ENCODE measurements around the gene ARHGAP42. TPM values are rescaled to one million over a fixed set of nuclear protein-coding genes. Genes with fewer than 3 reads are reported as not detected.

The ARHGAP42 gene
- total RNA-seq, 1 experiment from 2014 or later = 7.1 TPM

- Histone ChIP-seq H3K27me3 (ENCODE audit: control insufficient read depth, insufficient read depth, low read length) (no peaks in the 10 kb centered on the region), H3K27ac (ENCODE audit: low read length) (no peak overlapping the region), H3K4me1 (ENCODE audit: control insufficient read depth, insufficient read depth, low read length) (no peaks in the 10 kb centered on the region), H3K4me3 (ENCODE audit: low read depth in 2 of 2, low read length in 2 of 2) (no peak overlapping the region), H3K9me3 (ENCODE audit: control insufficient read depth, insufficient read depth, low read depth, low read length) (no peaks in the 10 kb centered on the region), H3K36me3 (ENCODE audit: control insufficient read depth, insufficient read depth, low read length) (no peaks in the 10 kb centered on the region)
- POLR2A ChIA-PET = no interaction called here
- DNase-seq (ENCODE audit: low read depth, low spot score) = no peak
- BruUV-seq (replicated peaks) = no TSS peak
- CTCF ChIA-PET = no interaction called here
- no peak for ATAC-seq
- in situ Hi-C loops (cut with HindIII; ENCODE audit: low pct_unique_long_range_greater_than_20kb, low sequenced_read_pairs) (no loop called here), intact Hi-C loops (cut with micrococcal nuclease; ENCODE audit: unreplicated experiment) (no loop called here)
- TF ChIP-seq, protein P1, sequence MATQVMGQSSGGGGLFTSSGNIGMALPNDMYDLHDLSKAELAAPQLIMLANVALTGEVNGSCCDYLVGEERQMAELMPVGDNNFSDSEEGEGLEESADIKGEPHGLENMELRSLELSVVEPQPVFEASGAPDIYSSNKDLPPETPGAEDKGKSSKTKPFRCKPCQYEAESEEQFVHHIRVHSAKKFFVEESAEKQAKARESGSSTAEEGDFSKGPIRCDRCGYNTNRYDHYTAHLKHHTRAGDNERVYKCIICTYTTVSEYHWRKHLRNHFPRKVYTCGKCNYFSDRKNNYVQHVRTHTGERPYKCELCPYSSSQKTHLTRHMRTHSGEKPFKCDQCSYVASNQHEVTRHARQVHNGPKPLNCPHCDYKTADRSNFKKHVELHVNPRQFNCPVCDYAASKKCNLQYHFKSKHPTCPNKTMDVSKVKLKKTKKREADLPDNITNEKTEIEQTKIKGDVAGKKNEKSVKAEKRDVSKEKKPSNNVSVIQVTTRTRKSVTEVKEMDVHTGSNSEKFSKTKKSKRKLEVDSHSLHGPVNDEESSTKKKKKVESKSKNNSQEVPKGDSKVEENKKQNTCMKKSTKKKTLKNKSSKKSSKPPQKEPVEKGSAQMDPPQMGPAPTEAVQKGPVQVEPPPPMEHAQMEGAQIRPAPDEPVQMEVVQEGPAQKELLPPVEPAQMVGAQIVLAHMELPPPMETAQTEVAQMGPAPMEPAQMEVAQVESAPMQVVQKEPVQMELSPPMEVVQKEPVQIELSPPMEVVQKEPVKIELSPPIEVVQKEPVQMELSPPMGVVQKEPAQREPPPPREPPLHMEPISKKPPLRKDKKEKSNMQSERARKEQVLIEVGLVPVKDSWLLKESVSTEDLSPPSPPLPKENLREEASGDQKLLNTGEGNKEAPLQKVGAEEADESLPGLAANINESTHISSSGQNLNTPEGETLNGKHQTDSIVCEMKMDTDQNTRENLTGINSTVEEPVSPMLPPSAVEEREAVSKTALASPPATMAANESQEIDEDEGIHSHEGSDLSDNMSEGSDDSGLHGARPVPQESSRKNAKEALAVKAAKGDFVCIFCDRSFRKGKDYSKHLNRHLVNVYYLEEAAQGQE (IDR thresholded peaks at IDR 0.05; ENCODE audit: insufficient read depth in 1 of 2, low read depth in 2 of 2, low read length in 1 of 2) = no peak
- TF ChIP-seq, protein P2, sequence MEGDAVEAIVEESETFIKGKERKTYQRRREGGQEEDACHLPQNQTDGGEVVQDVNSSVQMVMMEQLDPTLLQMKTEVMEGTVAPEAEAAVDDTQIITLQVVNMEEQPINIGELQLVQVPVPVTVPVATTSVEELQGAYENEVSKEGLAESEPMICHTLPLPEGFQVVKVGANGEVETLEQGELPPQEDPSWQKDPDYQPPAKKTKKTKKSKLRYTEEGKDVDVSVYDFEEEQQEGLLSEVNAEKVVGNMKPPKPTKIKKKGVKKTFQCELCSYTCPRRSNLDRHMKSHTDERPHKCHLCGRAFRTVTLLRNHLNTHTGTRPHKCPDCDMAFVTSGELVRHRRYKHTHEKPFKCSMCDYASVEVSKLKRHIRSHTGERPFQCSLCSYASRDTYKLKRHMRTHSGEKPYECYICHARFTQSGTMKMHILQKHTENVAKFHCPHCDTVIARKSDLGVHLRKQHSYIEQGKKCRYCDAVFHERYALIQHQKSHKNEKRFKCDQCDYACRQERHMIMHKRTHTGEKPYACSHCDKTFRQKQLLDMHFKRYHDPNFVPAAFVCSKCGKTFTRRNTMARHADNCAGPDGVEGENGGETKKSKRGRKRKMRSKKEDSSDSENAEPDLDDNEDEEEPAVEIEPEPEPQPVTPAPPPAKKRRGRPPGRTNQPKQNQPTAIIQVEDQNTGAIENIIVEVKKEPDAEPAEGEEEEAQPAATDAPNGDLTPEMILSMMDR (IDR thresholded peaks at IDR 0.05) = no peak
- TF ChIP-seq TCF7L2 (IDR thresholded peaks at IDR 0.05; ENCODE audit: low read depth, low read length) (no peak), POLR2AphosphoS5 (IDR thresholded peaks at IDR 0.05; ENCODE audit: low read depth, low read length) (no peak), SIN3A (IDR thresholded peaks at IDR 0.05; ENCODE audit: borderline replicate concordance, insufficient read depth, low read depth, low read length) (no peak)
Measured at GRCh38 chr11:100961633-100962032, 274.5 kb downstream of the ARHGAP42 start.

DNA sequence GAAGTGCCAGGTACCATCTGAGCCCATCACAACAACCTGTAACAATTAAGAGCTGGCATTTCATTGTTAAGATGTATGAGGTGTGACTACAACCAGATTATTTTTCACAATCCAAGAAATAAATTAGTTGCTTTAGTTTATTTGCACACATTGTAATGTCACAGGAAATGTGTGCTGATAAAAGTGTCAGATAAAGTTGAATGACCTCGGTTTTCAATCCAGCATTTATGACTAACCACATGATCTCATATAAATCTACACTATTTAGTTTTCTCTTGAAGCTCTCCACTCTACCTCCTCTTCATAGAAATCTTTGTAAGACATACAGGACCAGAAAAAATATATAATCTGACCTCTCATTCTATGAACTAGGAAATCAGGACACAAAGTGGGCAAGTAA lies 276.3 kb downstream of the ARHGAP42 start:
- Histone ChIP-seq H3K27me3 (ENCODE audit: control insufficient read depth, insufficient read depth, low read length) (no peaks in the 10 kb centered on the region), H3K4me1 (ENCODE audit: control insufficient read depth, insufficient read depth, low read length) (no peaks in the 10 kb centered on the region), H3K4me3 (ENCODE audit: low read depth in 2 of 2, low read length in 2 of 2) (no peak overlapping the region), H3K36me3 (ENCODE audit: control insufficient read depth, insufficient read depth, low read length) (no peaks in the 10 kb centered on the region), H3K9me3 (ENCODE audit: control insufficient read depth, insufficient read depth, low read depth, low read length) (no peaks in the 10 kb centered on the region), H3K27ac (ENCODE audit: low read length) (no peak overlapping the region)
- BruUV-seq (replicated peaks) = no TSS peak
- CTCF ChIA-PET = interaction anchor here (0.6 kb wide), 1 partner anchor 200 kb away, joined by 3 read pairs; no protein-coding TSS in a partner anchor
- POLR2A ChIA-PET = no interaction called here
- TF ChIP-seq TCF7L2 (IDR thresholded peaks at IDR 0.05; ENCODE audit: low read depth, low read length) (no peak), POLR2AphosphoS5 (IDR thresholded peaks at IDR 0.05; ENCODE audit: low read depth, low read length) (no peak), SIN3A (IDR thresholded peaks at IDR 0.05; ENCODE audit: borderline replicate concordance, insufficient read depth, low read depth, low read length) (no peak)
- TF ChIP-seq, protein P1 (IDR thresholded peaks at IDR 0.05; ENCODE audit: insufficient read depth in 1 of 2, low read depth in 2 of 2, low read length in 1 of 2) = no peak
- TF ChIP-seq, protein P2 (IDR thresholded peaks at IDR 0.05) = no peak
- in situ Hi-C loops (cut with HindIII; ENCODE audit: low pct_unique_long_range_greater_than_20kb, low sequenced_read_pairs) (no loop called here), intact Hi-C loops (cut with micrococcal nuclease; ENCODE audit: unreplicated experiment) (no loop called here)
- no peak for DNase-seq (ENCODE audit: low read depth, low spot score)
- no peak for ATAC-seq

Measured in Panc1 (cell line).